Middle frontal gyrus (tissue), 1 donor: ENCODE measurements around the gene KPNA1.
"Not testable (repeated sequence)": the region's sequence is repeated elsewhere in the genome, so short reads cannot be mapped to it uniquely, and the experiment has no call there.

Experiments
- DNase-seq: peaks from one replicate; pipeline ENCODE4 v3.0.0-alpha.2; 2015; ENCODE audit warnings: low spot score; ENCODE audit errors: extremely low spot score

KPNA1 gene

DNA sequence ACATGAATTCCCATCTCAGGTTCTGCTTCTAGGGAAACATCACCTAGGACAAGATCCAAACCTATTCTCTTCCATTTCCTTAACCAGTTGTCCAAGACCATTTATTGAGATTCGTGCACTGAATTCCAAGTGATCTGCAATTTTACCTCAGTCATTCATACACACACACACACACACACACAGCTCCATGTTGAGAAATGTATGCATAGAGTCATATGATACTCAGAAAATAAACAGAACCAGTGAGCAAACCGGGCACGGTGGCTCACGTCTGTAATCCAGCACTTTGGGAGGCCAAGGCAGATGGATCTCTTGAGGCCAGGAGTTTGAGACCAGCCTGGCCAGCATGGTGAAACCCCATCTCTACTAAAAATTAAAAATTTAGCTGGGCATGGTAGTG is 6.1 kb upstream of the KPNA1 start:
- DNase-seq, result no peak

DNA sequence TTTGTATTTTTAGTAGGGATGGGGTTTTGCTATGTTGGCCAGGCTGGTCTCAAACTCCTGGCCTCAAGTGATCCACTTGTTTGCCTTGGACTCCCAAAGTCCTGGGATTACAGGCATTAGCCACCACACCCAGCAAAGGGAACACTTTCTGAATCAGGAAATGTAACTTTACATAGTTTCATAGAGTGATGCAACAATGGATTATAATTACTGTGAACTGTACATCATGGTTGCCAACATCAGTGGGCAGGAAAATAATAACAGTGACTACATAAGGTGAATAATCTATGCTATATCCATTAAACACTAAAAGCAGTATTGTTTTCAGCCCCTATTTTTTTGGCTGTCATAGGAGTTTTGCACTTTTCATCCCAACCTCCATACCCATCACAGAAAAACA is 5.0 kb upstream of the KPNA1 start:
- no peak for DNase-seq

DNA sequence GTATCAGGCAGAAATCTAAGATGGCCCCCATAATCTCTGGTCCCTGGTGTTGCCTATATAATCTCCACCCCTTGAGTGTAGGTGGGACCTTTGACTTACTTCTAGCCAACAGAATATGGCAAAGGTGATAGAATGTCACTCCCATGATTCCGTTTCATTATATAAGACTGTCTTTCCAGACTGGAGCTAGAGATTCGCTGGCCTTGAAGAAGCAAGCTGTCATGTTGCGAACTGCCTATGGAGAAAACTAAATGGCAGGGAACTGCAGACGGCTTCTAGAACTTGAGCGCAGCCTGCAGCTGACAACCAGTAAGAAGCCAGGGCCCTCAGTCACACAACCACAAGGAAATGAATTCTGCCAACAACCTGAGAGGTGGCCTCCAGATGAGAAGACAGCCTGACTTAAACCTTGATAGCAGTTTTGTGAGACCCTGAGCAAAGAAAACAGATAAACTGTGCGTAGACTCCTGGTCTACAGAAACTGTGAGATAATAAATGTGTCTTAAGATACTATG is 2.2 kb upstream of the KPNA1 start:
- DNase-seq, result no peak

DNA sequence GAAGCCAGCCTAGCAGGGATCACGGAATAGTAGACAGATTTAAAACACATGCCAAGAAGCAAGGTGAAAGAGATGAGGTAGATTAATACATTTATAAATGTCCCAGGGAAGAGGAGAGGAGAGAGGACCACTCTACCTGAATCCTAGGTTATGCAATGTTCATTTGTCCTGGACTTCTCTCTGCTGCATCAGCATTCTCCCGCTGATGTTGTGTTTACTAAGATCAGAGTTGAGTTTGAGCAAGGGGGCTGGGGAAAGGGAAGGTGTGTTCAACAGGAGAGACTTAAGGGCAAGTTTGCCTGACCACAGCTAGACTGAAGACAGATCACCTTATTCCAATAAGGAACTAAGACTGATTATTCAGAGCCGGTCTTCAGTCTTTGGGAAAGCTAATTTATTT is 1.1 kb upstream of the KPNA1 start:
- DNase-seq, result no peak

DNA sequence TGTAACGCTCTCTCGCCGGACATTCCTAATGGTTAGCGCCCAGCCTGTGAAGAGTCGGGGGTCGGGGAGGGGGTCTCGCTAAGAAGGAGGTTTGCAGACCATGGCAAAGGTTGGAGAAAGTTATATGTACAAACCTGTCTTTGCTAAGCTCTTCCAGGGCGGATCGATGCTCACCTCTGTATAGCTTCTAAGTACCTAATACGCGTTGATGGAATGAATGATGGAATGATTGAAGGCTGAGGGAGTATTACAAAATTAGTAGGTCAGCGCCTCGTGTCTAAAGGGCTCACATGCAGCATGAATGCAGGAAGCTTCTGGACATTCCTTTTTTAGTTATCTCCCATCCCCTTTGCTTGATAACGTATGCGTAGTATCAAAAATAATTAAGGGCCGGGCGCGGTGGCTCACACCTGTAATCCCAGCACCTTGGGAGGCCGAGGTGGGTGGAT is 305 bp upstream of the KPNA1 start:
- DNase-seq, result no peak

DNA sequence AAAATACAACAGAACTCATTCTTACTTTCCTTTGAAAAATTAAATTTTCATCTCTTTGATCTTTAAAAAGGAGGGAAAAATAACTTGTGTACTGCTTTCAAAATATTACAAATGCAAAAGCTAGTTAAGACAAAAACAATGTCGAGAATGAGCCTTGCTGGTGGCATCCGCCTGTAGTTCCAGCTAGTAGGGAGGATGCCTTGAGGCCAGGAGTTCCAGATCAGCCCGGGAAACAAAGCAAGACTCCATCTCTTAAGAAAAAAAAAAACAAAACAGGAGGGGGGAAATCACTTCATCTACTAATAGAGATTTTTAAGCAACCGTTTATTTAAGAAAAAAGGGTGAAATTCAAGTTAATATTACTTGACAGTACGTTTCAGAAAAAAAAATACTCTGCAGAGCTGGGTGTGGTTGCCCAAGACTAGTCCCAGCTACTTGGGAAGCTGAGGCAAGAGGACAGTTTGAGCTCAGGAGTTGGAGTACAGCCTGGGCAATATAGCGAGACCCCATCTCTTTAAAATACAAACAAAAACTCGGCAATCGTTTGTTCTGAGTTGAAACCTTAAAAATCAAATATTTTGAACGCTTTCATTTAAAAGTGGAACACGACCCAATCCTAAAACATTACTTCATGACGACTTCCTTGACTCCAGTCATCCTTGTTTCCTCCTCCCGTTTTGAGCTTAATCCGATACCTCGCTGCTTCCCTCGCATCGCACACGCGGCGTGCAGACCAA is 1.2 kb downstream of the KPNA1 start:
- no peak for DNase-seq

DNA sequence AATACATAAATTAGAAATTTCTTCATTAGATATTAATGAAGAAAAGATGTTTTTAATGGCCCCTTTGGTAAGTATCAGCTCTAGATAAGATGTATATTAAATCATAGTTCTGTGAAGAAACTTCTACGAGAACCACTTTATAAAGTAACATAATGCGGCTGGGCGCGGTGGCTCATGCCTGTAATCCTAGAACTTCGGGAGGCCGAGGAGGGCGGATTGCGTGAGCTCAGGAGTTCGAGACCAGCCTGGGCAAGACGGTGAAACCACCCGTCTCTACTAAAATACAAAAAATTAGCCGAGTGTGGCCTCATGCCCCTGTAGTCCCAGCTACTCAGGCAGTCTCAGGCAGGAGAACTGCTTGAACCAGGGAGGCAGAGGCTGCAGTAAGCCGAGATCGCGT is 2.5 kb downstream of the KPNA1 start:
- DNase-seq, result no peak

DNA sequence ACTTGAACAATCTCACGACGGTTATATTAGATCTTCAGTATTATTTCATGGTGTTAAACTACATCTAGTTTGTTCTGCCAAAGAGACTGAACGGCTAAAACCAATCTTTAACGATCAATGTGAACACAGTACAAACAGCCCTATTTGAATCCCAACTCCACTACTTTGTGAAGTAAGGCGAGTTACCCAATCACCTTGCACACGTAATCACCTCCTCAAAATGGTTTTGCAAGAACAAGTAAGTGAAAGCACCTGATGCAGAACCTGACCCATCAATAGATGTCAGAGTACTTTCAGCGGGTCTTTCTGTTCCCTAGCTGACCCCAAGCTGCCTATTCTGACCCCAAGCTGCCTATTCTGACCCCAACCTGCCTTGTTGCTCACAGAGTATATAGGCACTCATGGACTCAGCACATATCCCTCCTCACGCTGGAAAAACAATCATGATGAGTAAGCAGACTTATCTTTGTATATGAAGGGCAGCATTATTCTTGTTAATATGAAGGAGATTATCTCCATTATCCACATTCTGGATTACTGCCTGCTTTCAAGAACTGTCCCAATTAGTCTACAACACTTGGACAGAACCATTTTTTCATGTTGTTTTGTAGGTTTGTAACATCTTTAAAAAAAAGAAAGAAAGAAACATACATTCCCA is 3.7 kb downstream of the KPNA1 start:
- DNase-seq, result no peak

DNA sequence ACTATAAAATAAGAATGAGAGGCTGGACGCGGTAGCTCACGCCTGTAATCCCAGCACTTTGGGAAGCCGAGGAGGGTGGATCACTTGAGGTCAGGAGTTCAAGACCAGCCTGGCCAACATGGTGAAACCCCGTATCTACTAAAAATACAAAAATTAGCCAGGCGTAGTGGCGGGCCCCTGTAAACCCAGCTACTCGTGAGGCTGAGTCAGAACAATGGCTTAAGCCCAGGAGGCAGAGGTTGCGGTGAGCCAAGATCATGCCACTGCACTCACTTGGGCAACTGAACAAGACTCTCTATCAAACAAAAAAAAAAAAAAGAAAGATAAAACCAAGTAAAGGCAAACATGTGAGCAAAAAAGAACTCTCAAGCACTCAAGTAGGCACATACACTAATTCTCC is 5.8 kb downstream of the KPNA1 start:
- DNase-seq, result not testable (repeated sequence)

DNA sequence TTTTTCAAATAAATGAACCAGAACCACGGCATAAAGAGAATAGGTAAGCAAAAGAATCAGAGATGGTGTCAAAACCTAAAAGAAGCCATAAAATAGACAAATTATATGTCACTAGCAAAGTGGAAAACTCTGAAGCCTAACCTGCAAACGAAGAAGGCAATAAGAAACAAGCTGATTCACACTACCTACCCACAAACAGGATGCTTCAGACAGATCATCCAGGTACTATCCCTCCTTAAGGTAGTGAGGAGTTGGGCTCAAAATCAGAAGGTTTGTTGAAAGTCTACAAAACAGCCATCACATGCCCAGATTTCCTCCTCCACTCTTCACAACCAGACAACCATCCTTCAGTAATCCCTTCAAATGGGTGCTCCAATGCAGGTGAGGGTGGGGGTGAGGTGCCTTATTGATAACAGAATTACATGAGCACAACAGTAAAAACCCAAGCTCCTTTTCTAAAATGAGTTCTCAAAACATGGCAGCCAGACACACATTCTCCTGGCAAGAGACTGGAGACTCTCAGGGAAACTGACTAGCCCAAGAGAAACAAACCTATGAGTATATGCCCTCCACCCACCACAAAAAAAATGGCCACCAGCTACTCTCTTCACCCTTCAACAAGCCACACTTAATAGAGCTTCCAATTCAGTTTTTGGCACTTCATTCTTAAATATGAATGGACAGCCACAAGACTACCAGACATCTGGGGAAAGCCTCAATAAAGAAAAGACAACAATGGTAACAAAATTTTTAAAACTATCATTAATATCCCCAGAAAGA is 6.4 kb downstream of the KPNA1 start:
- DNase-seq, result no peak

DNA sequence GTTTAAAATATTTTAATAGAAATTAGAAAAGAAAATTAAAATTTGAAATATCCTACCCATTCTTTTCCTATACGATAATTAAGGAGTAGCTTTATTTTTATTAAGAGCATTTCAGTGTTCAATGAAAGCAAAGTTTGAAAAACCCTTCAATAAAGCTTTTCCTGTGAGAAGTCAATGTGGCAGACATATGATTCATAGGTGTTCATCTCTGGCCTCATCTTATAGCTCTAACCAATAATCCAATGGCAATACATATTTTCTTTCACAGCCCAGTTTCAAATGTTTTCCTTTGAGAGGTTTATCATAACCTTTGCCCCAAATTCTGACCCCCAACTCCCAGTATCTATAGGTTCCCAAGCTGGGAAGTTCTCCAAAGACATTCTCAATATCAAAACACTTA is 8.3 kb downstream of the KPNA1 start:
- no peak for DNase-seq

DNA sequence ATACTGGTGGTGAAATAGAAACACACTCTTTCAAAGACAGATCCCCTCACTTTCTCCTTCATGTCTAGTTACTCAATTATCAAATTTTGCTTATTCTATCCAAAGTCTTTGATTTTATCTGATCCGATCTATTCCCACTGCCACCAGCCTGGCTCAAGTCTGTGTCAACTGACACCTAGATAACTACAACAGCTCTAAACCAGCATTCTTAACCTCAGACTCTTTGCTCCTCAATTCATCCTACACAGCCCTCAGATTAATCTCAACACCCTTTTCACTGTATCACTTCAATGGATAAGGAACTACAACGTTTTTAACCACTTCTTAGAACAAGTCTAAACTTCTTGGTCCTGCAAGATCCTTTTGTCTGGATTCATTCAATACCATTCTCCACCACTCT is 9.1 kb downstream of the KPNA1 start:
- DNase-seq, result no peak

DNA sequence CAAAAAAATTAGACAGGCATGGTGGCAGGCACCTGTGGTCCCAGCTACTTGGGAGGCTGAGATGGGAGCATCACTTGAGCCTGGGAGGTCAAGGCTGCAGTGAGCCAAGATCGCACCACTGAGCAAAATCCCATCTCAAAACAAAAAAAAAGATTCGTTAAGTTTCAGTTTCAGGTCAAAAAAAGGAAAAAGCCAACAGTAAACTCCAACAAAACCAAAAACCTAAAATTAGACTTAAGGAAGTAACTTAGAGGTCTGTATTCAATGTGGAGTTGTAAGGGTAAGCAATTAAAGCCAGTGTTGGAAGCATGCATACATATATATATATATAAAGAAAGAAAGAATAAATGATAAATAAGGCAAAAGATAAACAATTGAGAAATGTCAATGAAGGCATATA is 11.8 kb downstream of the KPNA1 start:
- no peak for DNase-seq

DNA sequence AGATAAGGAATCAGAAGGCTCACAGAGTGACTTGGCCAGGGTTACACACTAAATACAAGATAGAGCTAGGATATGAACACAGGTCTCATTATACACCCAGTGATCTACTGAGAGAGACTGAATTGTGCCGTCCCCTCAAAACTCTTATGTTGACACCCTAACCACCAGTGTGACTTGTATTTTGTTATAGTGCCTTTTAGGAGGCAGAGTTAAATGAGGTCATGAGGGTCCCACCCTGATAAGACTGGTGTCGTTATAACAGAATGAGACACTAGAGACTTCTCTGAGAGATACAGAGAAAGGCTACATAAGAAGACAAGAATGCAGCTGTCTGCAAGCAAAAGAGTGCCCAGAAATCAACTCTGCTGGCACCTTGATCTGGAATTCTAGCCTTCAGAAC is 12.6 kb downstream of the KPNA1 start:
- no peak for DNase-seq

DNA sequence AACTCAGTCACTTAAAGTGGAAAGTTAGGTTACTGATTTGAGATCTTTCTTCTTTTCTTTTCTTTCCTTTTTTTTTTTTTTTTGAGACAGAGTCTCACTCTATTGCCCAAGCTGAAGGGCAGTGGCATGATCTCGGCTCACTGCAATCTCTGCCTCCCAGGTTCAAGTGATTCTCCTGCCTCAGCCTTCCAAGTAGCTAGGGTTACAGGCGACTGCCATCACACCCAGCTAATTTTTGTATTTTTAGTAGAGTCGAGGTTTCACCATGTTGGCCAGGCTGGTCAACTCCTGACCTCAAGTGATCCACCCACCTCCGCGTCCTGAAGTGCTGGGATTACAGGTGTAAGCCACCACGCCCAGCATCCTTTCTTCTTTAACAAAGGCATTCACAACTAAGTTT is 13.8 kb downstream of the KPNA1 start:
- DNase-seq, result not testable (repeated sequence)

DNA sequence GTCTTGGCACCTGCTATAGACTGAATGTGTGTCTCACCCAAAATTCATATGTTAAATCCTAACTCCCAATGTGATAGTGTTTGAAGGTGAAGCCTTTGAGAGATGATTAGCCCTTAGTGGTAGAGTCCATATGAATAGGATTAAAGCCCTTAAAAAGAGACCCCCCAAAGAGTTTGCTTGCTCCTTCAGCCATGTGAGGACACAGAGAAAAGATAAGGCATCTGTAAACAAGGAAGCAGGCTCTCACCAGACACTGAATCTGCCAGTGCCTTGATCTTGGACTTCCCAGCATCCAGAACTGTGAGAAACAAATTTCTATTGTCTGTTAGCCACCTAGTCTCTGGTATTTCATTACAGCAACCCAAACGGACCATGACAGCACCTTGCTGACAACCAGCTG is 16.6 kb downstream of the KPNA1 start:
- DNase-seq, result no peak

DNA sequence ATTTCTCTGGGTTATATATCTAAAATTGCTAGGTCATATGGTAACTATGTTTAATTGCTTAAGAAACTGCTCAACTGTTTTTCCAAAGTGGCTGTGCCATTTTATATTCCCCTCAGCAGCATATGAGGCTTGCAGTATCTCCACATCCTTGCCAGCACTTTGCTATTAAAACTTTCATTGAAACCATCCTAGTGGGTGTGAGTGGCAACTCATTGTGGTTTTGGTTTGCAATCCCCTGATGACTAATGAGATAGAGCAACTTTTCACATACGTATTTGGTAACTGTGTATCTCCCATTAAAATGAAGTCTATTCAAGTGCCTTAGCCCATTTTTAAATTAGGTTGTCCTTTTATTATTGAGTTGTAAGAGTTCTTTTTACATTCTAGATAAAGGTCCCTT is 17.3 kb downstream of the KPNA1 start:
- no peak for DNase-seq

DNA sequence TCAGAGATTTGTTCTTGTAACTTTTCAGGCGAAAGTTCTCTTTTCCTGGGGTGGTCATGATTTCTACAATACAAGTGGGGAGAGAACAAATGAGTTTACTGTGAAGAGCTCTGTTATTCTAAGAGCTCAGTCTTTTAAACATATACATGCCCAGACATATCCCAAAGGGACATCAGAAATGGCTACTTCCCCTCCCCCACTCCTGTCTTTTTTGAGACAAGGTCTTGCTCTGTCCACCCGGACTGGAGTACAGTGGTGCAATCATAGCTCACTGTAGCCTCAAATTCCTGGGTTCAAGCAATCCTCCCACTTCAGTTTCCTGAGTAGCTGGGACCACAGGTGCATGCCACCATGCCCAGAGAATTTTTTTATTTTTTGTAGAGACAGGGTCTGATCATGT is 18.2 kb downstream of the KPNA1 start:
- DNase-seq, result no peak

DNA sequence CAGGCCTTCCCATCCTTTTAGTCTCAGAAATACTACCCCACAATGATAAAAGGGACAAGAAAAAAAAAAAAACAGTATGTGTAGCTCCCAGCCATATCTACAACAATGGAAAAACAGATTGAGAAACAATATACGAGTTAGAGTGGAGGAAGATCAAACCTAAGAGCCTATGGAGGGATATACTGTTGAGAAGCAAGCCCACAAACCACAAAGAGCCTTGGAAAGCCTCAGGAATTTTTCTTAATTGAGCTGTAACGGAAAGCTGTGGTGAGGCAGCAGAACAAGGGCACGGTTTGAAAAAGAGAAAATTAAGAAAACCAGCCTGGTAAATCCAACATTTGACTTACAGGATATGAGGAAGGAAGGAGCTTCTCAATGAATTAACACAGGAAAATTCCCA is 21.4 kb downstream of the KPNA1 start:
- DNase-seq, result no peak

DNA sequence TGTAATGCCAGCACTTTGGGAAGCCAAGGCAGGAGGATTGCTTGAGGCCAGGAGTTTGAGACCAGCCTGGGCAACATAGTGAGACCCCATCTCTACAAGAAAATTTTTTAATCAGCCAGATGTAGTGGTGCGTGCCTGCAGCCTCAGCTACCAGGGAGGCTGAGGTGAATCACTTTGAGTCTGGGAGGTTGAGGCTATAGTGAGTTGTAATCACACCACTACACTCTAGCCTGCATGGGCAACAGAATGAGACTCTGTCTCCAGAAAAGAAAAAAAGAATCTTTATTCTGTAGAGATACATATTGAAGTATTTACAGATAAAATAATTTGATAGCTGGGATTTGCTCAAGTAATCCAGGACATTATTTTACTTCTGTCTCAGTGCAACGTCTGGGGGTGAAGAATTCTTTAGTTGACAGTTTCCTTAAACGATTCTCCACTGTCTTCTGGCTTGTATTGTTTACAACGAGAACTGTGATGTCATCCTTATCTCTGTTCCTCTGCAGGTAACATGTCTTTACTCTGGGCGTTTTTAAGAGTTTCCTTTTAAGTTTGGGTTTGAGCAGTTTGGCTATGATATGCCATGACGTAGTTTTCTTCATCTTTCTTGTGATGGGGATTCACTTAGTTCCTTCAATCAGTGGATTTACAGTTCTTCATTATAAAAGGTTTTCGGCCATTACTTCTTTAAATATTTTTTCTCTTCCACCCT is 26.3 kb downstream of the KPNA1 start:
- no peak for DNase-seq

DNA sequence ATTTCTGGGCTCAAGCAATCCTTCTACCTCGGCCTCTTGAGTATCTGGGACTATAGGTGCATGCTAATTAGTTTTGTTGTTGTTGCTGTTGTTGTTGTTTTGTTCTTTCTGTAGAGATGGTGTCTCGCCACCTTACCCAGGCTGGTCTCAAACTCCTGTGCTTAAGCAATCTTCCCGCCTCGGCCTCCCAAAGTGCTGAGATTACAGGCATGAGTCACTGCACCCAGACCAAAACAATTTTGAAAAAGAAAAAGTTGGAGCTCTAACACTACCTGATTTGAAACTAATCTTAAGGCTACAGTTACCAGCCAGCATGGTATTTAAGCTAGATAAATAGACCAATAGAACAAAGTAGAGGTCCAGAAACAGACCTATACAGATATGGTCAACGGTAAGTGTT is 29.8 kb downstream of the KPNA1 start:
- no peak for DNase-seq

DNA sequence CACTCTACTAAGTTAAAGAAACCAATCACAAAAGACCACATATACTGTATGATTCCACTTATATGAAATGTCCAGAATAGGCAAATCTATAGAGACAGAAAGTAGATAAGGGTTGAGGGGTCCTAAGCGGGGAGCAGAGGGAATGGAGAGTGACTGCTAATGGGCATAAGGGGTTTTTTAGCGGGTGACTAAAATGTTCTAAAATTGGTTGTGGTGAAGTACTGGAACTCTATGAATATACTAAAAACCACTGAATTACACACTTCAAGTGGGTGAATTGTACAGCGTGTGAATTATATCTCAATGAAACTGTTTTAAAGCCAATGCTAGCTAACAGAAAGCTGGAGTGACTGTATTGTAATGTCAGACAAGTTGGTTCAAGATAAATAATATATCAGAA is 33.3 kb downstream of the KPNA1 start:
- DNase-seq, result no peak
